Karpas-422 (cell line): ENCODE results near the gene NLRP6. TPM values are rescaled to one million over a fixed set of nuclear protein-coding genes. Genes with fewer than 3 reads are reported as not detected.

ENCODE experiments used
- DNase-seq: peaks from one replicate; pipeline ENCODE4 v3.0.0-alpha.2; 2015
- H2AFZ ChIP-seq: fragments of 200-600 bp; sonication (generic); 2 replicates; pipeline ENCODE4 v1.6.1; 2014; ENCODE audit warnings: antibody characterized with exemption, low read length, mixed read lengths
- H3K27ac ChIP-seq: fragments of 200-600 bp; sonication (generic); 2 replicates; pipeline ENCODE4 v1.5.1; 2014; ENCODE audit warnings: mild to moderate bottlenecking, low read length, moderate library complexity
- H3K27me3 ChIP-seq: fragments of 200-600 bp; sonication (generic); 2 replicates; pipeline ENCODE4 v1.6.1; 2014; ENCODE audit warnings: low read length, mixed read lengths
- H3K36me3 ChIP-seq: fragments of 200-600 bp; sonication (generic); 2 replicates; pipeline ENCODE4 v1.6.1; 2014; ENCODE audit warnings: low read length, mixed read lengths; ENCODE audit not compliant: insufficient read depth
- H3K4me1 ChIP-seq: fragments of 200-600 bp; sonication (generic); 2 replicates; pipeline ENCODE4 v1.6.1; 2014; ENCODE audit warnings: mild to moderate bottlenecking, low read length, mixed read lengths
- H3K4me2 ChIP-seq: fragments of 200-600 bp; sonication (generic); 2 replicates; pipeline ENCODE4 v1.6.1; 2014; ENCODE audit warnings: low read length, low read depth, mild to moderate bottlenecking; ENCODE audit not compliant: poor library complexity, severe bottlenecking
- H3K4me3 ChIP-seq: fragments of 200-600 bp; sonication (generic); 2 replicates; pipeline ENCODE4 v1.5.1; 2014; ENCODE audit warnings: mild to moderate bottlenecking, antibody characterized with exemption, low read length, mixed read lengths
- H3K79me2 ChIP-seq: fragments of 200-600 bp; sonication (generic); 2 replicates; pipeline ENCODE4 v1.6.1; 2014; ENCODE audit warnings: mild to moderate bottlenecking, low read length, mixed read lengths
- H3K9ac ChIP-seq: fragments of 200-600 bp; sonication (generic); 2 replicates; pipeline ENCODE4 v1.6.0; 2014; ENCODE audit warnings: low read length
- H3K9me2 ChIP-seq: fragments of 200-600 bp; sonication (generic), shearing (Covaris generic); replicated peaks from 2 replicates; pipeline ENCODE4 v1.6.0; 2014; ENCODE audit warnings: mild to moderate bottlenecking, low read length, moderate library complexity; ENCODE audit not compliant: insufficient read depth
- H3K9me3 ChIP-seq: fragments of 300-700, 200-600 bp; sonication (generic); 2 replicates; pipeline ENCODE4 v1.6.1; 2014; ENCODE audit warnings: low read length, mixed read lengths
- H4K20me1 ChIP-seq: fragments of 200-600 bp; sonication (generic); 2 replicates; pipeline ENCODE4 v1.6.1; 2014; ENCODE audit warnings: mild to moderate bottlenecking, antibody characterized with exemption, low read length, low read depth; ENCODE audit not compliant: insufficient read depth
- total RNA-seq: library from RNA; depleted of rRNA; stranded (reverse); fragments of >200 nt; shearing (Covaris generic); gene quantifications from 2 replicates; pipeline ENCODE4 v1.2.3, GENCODE V29; 2014; ENCODE audit warnings: low replicate concordance

The NLRP6 gene
- total RNA-seq, 1 experiment from 2014 or later, result not detected

GRCh38 chr11:251550-251949 is 26.7 kb upstream of the NLRP6 start:
- Histone ChIP-seq H3K4me1 (no peaks in the 10 kb centered on the region; the same call in 1 of the 2 replicates), H3K9ac (no peak overlapping the region), H3K4me2 (no peak overlapping the region), H3K27ac (no peak overlapping the region), H2AFZ (no peak overlapping the region), H3K79me2 (no peaks in the 10 kb centered on the region), H3K27me3 (no peaks in the 10 kb centered on the region), H3K4me3 (no peak overlapping the region), H4K20me1 (peaks cover 9% of the 10 kb centered on the region), H3K36me3 (peaks cover 26% of the 10 kb centered on the region; the same call in 1 of the 2 replicates), H3K9me3 (no peaks in the 10 kb centered on the region), H3K9me2 (no peaks in the 10 kb centered on the region)
- DNase-seq, result no peak

GRCh38 chr11:252666-253065 is 25.5 kb upstream of the NLRP6 start:
- no peaks in the 10 kb centered on the region for H3K79me2 ChIP-seq
- peaks cover 10% of the 10 kb centered on the region for H3K4me1 ChIP-seq
- H3K27ac ChIP-seq, result no peak overlapping the region
- H3K9me3 ChIP-seq, result no peaks in the 10 kb centered on the region
- H3K27me3 ChIP-seq, result no peaks in the 10 kb centered on the region
- H3K4me2 ChIP-seq, result no peak overlapping the region
- DNase-seq, result no peak
- no peaks in the 10 kb centered on the region for H3K9me2 ChIP-seq
- peaks cover 21% of the 10 kb centered on the region; the same call in 1 of the 2 replicates for H3K36me3 ChIP-seq
- no peak overlapping the region for H2AFZ ChIP-seq
- no peak overlapping the region for H3K9ac ChIP-seq
- H4K20me1 ChIP-seq, result peaks cover 9% of the 10 kb centered on the region
- H3K4me3 ChIP-seq, result no peak overlapping the region

- no peak overlapping the region for H3K4me3 ChIP-seq
- no peak overlapping the region for H3K4me2 ChIP-seq
- H3K79me2 ChIP-seq, result no peaks in the 10 kb centered on the region
- no peaks in the 10 kb centered on the region for H3K27me3 ChIP-seq
- no peak overlapping the region for H2AFZ ChIP-seq
- H3K36me3 ChIP-seq, result peaks cover 21% of the 10 kb centered on the region; the same call in 1 of the 2 replicates
- peaks cover 9% of the 10 kb centered on the region for H4K20me1 ChIP-seq
- no peaks in the 10 kb centered on the region for H3K9me3 ChIP-seq
- no peak for DNase-seq
- peaks cover 16% of the 10 kb centered on the region for H3K4me1 ChIP-seq
- H3K9ac ChIP-seq, result no peak overlapping the region
- no peak overlapping the region for H3K27ac ChIP-seq
- no peaks in the 10 kb centered on the region for H3K9me2 ChIP-seq
These were observed 24.9 kb upstream of the NLRP6 start for GRCh38 chr11:253160-253885.

GRCh38 chr11:253886-254270 is 24.3 kb upstream of the NLRP6 start:
- H3K36me3 ChIP-seq, result peaks cover 18% of the 10 kb centered on the region; the same call in 1 of the 2 replicates
- H3K4me2 ChIP-seq, result no peak overlapping the region
- H3K27me3 ChIP-seq, result no peaks in the 10 kb centered on the region

GRCh38 chr11:255176-255575 is 23.0 kb upstream of the NLRP6 start:
- no peaks in the 10 kb centered on the region for H3K9me3 ChIP-seq
- H3K9me2 ChIP-seq, result no peaks in the 10 kb centered on the region
- no peak overlapping the region for H3K4me2 ChIP-seq
- H2AFZ ChIP-seq, result no peak overlapping the region
- H3K36me3 ChIP-seq, result peaks cover 15% of the 10 kb centered on the region; the same call in 1 of the 2 replicates
- DNase-seq, result no peak
- no peak overlapping the region for H3K27ac ChIP-seq
- peaks cover 16% of the 10 kb centered on the region for H3K4me1 ChIP-seq
- peaks cover 9% of the 10 kb centered on the region for H4K20me1 ChIP-seq
- H3K9ac ChIP-seq, result no peak overlapping the region
- H3K27me3 ChIP-seq, result no peaks in the 10 kb centered on the region
- H3K79me2 ChIP-seq, result no peaks in the 10 kb centered on the region
- no peak overlapping the region for H3K4me3 ChIP-seq

More at GRCh38 chr11:253886-254270, 24.3 kb upstream of the NLRP6 start:
- H3K9ac ChIP-seq, result no peak overlapping the region
- H3K4me3 ChIP-seq, result no peak overlapping the region
- H3K27ac ChIP-seq, result no peak overlapping the region
- H3K9me2 ChIP-seq, result no peaks in the 10 kb centered on the region
- peaks cover 9% of the 10 kb centered on the region for H4K20me1 ChIP-seq
- no peaks in the 10 kb centered on the region for H3K9me3 ChIP-seq
- H3K79me2 ChIP-seq, result no peaks in the 10 kb centered on the region
- no peak overlapping the region for H2AFZ ChIP-seq
- DNase-seq, result no peak
- peaks cover 16% of the 10 kb centered on the region for H3K4me1 ChIP-seq

- no peak for DNase-seq
- Histone ChIP-seq H2AFZ (no peak overlapping the region), H3K4me3 (no peak overlapping the region), H3K4me2 (no peak overlapping the region), H3K36me3 (peaks cover 11% of the 10 kb centered on the region; the same call in 1 of the 2 replicates), H3K9me2 (no peaks in the 10 kb centered on the region), H4K20me1 (peaks cover 9% of the 10 kb centered on the region), H3K79me2 (no peaks in the 10 kb centered on the region), H3K9ac (no peak overlapping the region), H3K27me3 (no peaks in the 10 kb centered on the region), H3K4me1 (peaks cover 16% of the 10 kb centered on the region), H3K27ac (no peak overlapping the region), H3K9me3 (no peaks in the 10 kb centered on the region)
These were observed 22.4 kb upstream of the NLRP6 start for GRCh38 chr11:255816-256215.

GRCh38 chr11:256952-257737 is 21.1 kb upstream of the NLRP6 start:
- Histone ChIP-seq H3K79me2 (no peaks in the 10 kb centered on the region), H3K4me1 (peaks cover 16% of the 10 kb centered on the region), H3K9me2 (no peaks in the 10 kb centered on the region), H3K4me2 (no peak overlapping the region), H3K27me3 (no peaks in the 10 kb centered on the region), H3K36me3 (no peaks in the 10 kb centered on the region), H3K9ac (peak overlapping the region; percentile 36), H2AFZ (no peak overlapping the region), H4K20me1 (no peaks in the 10 kb centered on the region), H3K9me3 (no peaks in the 10 kb centered on the region), H3K27ac (no peak overlapping the region), H3K4me3 (no peak overlapping the region)
- peak; percentile 66 for DNase-seq

- no peak overlapping the region for H3K4me3 ChIP-seq
- peak overlapping the region; percentile 36 for H3K9ac ChIP-seq
These were observed 20.3 kb upstream of the NLRP6 start for GRCh38 chr11:257766-258493.

More at GRCh38 chr11:257766-258493, 20.3 kb upstream of the NLRP6 start:
- Histone ChIP-seq H3K9me2 (no peaks in the 10 kb centered on the region), H3K36me3 (no peaks in the 10 kb centered on the region), H3K79me2 (no peaks in the 10 kb centered on the region), H3K27ac (no peak overlapping the region), H3K9me3 (no peaks in the 10 kb centered on the region), H3K4me1 (peaks cover 16% of the 10 kb centered on the region), H3K27me3 (no peaks in the 10 kb centered on the region), H2AFZ (no peak overlapping the region), H4K20me1 (no peaks in the 10 kb centered on the region), H3K4me2 (no peak overlapping the region)
- peak; percentile 67 for DNase-seq
